ENCODE measurements around the gene SPATA13.

Gene SPATA13

DNA sequence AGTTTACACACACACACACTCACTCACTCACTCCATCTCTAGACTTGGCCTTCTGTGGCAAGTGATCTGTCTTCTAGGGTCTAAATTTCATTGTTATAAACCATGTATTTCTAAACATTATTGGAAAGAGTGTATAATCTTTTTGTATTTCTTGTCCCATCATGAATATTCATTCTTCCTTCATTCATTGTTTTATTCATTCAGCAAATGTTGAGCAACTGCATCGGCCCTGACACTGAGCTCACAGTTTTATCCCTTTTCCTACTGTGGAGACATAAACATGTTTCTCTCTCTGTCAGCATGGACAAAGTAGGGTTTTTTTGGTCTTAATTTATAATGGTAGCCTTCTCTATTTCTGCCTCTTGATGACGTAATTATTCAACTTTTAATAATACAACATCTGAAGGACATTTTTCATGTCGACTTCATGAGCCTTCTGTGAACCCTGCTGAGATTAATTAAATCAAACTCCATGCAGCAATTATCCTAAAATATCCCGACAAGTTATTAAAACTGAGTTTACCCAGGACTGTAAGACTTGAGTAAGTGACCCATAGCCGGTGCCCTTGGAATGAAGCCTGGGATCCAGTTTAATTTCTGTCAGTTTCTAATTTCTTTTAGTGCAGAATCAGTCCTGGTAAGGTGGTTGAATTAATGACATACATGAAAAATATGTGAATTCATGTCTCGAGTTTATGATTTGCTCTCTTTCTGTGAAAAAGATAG, 7.3 kb downstream of the SPATA13 start:
- DNase-seq (ENCODE audit: low read depth) = no peak

DNA sequence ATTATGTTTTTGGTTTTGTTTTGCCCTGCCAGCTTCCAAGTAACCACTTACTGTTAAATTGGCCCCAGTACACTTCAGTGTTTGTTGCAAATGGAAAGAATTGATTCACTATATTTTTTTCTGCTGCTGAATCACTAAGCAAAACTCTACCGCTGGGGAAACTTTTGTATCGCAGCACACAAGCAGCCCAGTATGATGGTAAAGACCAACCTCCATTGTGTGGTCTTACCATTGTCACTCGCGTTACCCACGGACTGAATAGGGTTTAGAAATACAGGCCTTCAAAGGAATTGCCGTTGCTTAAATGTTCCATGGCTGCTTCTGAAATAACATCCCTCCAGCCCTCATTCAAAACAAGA, 7.9 kb downstream of the SPATA13 start:
- no peak for DNase-seq (ENCODE audit: low read depth)

- DNase-seq (ENCODE audit: low read depth) = no peak
These were observed 8.5 kb downstream of the SPATA13 start for GRCh38 chr13:24168979-24169378.

- DNase-seq (ENCODE audit: low read depth) = no peak
These were observed 11.6 kb downstream of the SPATA13 start for GRCh38 chr13:24172071-24172470.

- no peak for DNase-seq (ENCODE audit: low read depth)
These were observed 13.3 kb downstream of the SPATA13 start for GRCh38 chr13:24173795-24174194.

DNA sequence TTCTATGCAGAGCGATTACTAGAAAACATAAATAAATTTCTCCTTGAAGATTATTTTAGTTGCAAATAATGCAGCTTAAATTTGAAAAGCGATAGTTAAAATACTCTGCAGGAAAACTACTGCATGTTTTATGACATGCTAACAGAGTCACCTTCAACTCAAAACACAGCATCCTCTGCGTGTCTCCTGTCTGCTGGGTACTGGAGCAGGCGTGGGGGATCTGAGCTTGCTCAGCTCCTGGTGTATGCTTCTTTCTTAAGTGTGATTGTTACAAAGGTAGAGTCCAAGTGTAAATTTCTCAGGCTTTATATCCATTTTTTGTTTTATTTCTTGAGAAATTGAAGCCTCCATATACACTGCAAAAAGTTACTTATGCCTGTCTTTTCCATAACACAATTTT, 15.3 kb downstream of the SPATA13 start:
- DNase-seq (ENCODE audit: low read depth) = no peak

- DNase-seq (ENCODE audit: low read depth) = no peak
These were observed 16.0 kb downstream of the SPATA13 start for GRCh38 chr13:24176351-24177101.

DNA sequence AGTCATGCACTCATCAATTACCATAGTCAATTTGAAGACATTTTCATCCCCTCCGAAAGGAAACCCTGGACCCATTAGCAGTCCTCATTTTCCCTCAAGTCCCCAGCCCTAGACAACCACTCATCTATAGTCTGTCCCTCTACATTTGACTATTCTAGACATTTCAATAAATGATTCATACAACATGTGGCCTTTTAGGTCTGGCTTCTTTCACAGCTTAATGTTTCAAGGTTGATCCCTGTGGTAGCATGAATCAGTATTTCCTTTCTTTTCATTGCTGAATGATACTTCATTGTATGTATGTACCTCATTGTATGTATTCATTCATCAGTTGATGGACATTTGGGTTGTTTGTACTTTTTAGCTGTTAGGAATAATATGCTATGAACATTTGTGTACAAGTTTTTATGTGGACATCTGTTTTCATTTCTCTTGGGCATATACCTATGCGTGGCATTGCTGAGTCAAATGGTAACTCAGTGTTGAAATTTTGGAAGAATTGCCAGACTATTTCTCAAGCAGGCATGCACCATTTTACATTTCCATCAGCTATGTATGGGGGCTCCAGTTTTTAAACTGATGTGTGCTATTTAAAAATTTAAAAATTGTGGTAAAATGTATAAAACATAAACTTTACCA, 18.4 kb downstream of the SPATA13 start:
- no peak for DNase-seq (ENCODE audit: low read depth)

- no peak for DNase-seq (ENCODE audit: low read depth)
These were observed 18.9 kb downstream of the SPATA13 start for GRCh38 chr13:24179486-24179850.

DNA sequence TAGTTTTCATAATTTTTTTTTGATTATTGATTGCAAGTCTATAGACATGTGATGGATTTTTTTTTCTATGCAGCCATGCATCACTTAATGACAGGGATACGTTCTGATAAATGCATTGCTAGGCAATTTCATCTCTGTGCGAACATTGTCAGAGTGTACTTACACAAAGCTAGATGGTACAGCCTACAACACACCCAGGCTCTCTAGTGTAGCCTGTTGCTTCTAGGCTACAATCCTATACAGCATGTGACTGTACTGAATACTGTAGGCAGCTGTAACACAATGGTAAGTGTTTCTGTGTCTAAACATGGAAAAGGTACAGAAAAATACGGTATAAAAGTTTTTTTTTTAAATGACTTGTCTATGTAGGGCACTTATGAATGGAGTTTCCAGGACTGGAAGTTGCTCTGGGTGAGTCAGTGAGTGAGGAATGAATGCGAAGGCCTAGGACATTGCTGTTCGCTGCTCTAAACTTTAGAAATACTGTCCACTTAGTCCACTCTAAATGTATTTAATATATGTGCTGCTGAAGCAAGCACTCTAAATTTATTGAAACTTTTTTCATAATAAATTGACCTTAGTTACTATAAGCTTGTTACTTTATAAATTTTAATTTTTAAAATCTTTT, 20.3 kb downstream of the SPATA13 start:
- no peak for DNase-seq (ENCODE audit: low read depth)

- no peak for DNase-seq (ENCODE audit: low read depth)
These were observed 21.6 kb downstream of the SPATA13 start for GRCh38 chr13:24181991-24182702.

GRCh38 chr13:24182703-24183081, 22.2 kb downstream of the SPATA13 start:
- no peak for DNase-seq (ENCODE audit: low read depth)

DNA sequence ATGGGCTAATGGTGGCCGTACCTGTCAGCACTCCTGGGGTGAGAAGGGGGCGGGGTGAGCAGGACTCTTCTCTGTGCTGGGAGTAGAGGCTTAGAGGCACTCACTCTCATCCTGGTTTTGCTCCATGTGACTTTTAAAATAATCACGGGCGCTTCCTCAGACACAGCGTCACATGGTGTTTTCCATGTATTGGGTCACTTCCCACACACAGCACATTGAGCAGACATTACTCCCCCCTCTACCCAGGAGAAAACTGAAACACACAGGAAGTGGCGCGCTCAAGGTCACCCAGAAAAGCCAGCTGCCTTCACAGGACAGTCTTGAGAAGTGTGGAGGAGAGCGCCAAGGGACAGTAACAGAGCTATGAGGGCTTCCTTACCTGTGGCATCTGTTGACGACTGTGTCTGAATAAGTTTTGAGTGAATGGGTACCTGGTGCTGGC, 23.2 kb downstream of the SPATA13 start:
- DNase-seq (ENCODE audit: low read depth) = no peak

GRCh38 chr13:24184265-24184841, 23.8 kb downstream of the SPATA13 start:
- no peak for DNase-seq (ENCODE audit: low read depth)

GRCh38 chr13:24184882-24185281, 24.4 kb downstream of the SPATA13 start:
- DNase-seq (ENCODE audit: low read depth) = no peak

DNA sequence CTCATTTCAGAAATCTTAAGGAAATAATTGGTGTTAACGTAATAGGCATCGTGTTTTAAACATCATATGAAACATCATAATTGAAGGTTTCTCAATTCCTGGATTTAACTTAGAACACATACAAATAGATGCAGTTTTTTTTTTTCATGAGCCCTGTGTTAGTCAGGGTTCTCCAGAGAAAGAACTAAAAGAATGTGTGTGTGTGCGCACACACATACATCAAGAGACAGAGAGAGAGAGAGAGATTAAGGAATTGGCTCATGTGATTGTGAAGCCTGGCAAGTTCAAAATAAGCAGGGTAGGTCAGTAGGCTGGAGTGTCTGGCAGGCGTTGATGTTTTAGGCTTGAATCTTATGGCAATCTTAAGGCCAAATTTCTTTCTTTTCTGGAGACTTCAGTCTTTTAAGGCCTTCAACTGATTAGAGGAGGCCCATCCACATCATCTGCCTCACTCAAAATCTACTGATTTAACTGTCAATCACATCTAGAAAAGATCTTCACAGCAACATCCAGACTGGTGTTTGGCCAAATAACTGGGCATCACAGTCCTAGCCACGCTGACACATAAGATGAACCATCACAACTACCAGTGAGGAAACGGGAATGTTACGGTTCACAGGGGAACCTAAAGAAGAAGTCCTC, 25.2 kb downstream of the SPATA13 start:
- no peak for DNase-seq (ENCODE audit: low read depth)

DNA sequence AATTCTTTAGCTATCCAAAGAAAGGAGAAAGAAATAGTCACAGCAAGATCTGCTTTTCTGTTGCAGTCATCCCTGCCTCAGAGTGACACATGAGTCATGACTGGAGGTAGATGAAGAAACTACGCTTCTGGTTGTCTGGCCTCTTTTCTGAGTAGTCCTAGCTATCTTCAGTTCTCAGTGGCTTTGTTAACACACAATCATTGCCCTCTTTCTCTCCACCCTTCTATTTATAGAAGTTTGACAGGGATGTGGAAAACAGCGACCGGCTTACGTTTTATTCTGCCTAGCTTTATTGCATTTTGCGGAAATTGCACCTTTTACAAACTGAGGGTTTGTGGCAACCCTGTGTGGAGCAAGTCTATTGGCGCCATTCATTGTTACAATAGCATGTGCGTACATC, 26.7 kb downstream of the SPATA13 start:
- no peak for DNase-seq (ENCODE audit: low read depth)

- DNase-seq (ENCODE audit: low read depth) = no peak
These were observed 31.7 kb downstream of the SPATA13 start for GRCh38 chr13:24192057-24192810.

GRCh38 chr13:24192811-24193162, 32.3 kb downstream of the SPATA13 start:
- no peak for DNase-seq (ENCODE audit: low read depth)

- DNase-seq (ENCODE audit: low read depth) = no peak
These were observed 33.9 kb downstream of the SPATA13 start for GRCh38 chr13:24194447-24194846.

DNA sequence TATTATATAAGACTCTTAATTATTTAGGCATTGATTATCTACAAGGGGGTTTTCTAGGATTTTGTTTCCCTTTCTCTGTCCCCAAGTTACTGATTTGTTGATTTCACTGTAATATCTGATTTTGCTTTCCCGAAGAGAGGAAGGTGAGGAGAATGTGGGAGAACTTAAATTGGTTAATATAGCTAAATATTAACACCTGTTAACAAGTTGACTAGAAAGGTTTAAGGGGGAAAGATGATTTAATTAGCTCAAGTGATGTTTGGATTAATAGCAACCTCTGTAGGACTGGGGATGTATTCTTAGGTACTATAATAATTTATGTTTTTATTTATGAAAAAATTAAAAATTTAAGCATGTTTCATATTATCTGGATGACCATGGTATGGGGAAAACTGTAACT, 35.1 kb downstream of the SPATA13 start:
- DNase-seq (ENCODE audit: low read depth) = no peak

All from stimulated activated CD4-positive, alpha-beta T cell treated with anti-CD3 and anti-CD28 coated beads, Interleukin-2, amount 100 ng/mL, for 4 hours (primary cell).